ENCODE measurements around the gene ACOT7. TPM values are rescaled to one million over a fixed set of nuclear protein-coding genes. Genes with fewer than 3 reads are reported as not detected.
"Not testable (repeated sequence)": the region's sequence is repeated elsewhere in the genome, so short reads cannot be mapped to it uniquely, and the experiment has no call there.

The ACOT7 gene
- polyA plus RNA-seq, 1 experiment: 157 TPM

DNA sequence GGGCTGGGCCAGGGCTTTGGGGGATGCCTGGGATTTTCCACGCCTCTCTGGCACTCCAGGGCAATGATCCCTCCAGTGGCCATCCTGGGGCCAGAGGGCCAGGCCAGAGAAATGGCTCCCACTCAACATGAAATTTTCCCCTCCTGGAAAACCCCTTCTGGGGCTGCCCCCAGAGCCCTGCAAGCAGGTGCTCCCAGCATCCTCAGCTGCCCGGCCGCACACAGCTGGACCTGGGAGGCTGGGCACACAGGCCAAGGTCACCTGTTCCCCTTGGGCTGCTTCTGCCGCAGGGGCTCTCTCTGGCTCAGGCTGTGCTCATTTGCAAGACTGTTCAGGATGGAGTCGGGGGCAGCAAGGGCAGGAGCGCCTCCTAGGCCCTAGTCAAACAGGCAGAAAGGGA lies 34.9 kb upstream of the ACOT7 start:
- DNase-seq (ENCODE audit: low read depth); POLR2A ChIA-PET; H3K36me3 ChIP-seq (ENCODE audit: control insufficient read depth, insufficient read depth, low read length); H3K4me3 ChIP-seq (ENCODE audit: low read depth, low read length): not testable (repeated sequence)
- peaks cover 36% of the 10 kb centered on the region for H3K27me3 ChIP-seq (ENCODE audit: control insufficient read depth, insufficient read depth, low read length)
- CTCF ChIA-PET: interaction anchor here (3.0 kb wide), 1 partner anchor 10 kb away, joined by 15 read pairs; no protein-coding TSS in a partner anchor

DNA sequence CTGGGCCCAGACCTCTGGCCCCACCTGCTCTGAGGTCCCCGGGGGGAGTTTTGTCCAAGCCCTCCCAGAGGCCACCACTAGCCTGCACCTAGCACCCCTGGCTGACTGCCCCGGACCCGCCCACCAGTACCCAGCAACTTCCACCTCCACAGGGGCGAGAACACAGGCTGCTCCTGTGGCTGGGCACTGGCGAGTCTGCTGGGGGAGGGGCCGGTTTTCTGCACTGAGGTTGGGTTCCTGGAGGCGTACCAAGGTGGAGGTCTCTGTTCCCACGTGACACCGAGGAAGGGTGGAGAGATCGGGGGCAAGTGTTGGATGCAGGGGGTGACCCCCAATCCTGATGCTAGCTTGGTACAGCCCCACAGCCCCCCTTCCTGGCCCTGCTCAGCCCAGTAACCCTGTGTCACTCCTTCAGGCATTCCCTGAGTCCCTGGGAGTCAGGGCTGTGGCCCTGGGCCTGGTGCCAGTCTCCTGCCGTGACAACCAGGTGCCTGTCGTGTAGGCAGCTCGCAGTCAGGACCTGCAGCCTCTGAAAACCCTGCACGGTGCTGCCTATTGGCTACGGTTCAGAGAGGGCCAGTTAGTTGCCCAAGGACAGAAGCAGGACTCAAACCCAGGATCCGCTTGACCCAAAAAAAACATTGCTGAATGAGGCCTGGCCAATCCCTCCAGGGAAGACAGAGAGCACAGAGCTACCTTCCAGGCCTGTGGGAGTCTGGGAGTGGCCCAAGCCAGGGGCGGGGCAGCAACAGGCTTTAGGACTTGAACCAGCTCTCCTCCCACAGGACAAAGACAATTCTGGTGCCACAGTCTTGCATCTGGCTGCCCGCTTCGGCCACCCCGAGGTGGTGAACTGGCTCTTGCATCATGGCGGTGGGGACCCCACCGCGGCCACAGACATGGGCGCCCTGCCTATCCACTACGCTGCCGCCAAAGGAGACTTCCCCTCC lies 34.1 kb upstream of the ACOT7 start:
- DNase-seq (ENCODE audit: low read depth): no peak
- no peak overlapping the region for H3K4me3 ChIP-seq (ENCODE audit: low read depth, low read length)
- no peaks in the 10 kb centered on the region for H3K36me3 ChIP-seq (ENCODE audit: control insufficient read depth, insufficient read depth, low read length)
- TF ChIP-seq, protein P1, sequence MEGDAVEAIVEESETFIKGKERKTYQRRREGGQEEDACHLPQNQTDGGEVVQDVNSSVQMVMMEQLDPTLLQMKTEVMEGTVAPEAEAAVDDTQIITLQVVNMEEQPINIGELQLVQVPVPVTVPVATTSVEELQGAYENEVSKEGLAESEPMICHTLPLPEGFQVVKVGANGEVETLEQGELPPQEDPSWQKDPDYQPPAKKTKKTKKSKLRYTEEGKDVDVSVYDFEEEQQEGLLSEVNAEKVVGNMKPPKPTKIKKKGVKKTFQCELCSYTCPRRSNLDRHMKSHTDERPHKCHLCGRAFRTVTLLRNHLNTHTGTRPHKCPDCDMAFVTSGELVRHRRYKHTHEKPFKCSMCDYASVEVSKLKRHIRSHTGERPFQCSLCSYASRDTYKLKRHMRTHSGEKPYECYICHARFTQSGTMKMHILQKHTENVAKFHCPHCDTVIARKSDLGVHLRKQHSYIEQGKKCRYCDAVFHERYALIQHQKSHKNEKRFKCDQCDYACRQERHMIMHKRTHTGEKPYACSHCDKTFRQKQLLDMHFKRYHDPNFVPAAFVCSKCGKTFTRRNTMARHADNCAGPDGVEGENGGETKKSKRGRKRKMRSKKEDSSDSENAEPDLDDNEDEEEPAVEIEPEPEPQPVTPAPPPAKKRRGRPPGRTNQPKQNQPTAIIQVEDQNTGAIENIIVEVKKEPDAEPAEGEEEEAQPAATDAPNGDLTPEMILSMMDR (IDR thresholded peaks at IDR 0.05; ENCODE audit: insufficient read depth, low read depth, low read length): no peak
- ChIA-PET CTCF (interaction anchor here (1.3 to 3.0 kb wide), 3 partner anchors 11 to 181 kb away, joined by 5 to 21 read pairs (median 15); no protein-coding TSS in a partner anchor), POLR2A (no interaction called here)
- peaks cover 38% of the 10 kb centered on the region for H3K27me3 ChIP-seq (ENCODE audit: control insufficient read depth, insufficient read depth, low read length)

DNA sequence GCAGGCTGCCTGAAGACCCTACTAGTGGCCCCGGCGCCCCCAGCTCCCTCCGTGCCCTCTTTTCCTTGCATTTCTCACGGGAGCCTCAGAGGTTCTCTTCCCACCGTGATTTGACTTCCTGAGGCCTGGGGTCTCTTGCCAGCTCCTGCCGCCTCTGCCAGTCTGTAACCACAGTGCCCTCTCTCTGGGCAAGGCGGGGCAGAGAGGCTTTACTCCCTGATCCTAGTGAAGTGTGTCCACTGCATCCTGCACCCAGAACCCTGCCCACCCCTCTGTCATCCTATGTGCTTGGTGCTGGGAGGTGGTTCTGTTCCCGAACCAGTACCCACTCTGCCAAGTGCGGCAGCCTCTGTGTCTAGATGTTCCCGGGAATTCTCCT lies 33.4 kb upstream of the ACOT7 start:
- H3K36me3 ChIP-seq (ENCODE audit: control insufficient read depth, insufficient read depth, low read length): no peaks in the 10 kb centered on the region
- TF ChIP-seq, protein P1 (IDR thresholded peaks at IDR 0.05; ENCODE audit: insufficient read depth, low read depth, low read length): no peak
- peaks cover 36% of the 10 kb centered on the region for H3K27me3 ChIP-seq (ENCODE audit: control insufficient read depth, insufficient read depth, low read length)
- POLR2A ChIA-PET: no interaction called here
- no peak overlapping the region for H3K4me3 ChIP-seq (ENCODE audit: low read depth, low read length)
- CTCF ChIA-PET: interaction anchor here (0.5 to 3.0 kb wide), 4 partner anchors 11 to 1479 kb away, joined by 3 to 21 read pairs (median 4); no protein-coding TSS in a partner anchor
- no peak for DNase-seq (ENCODE audit: low read depth)

DNA sequence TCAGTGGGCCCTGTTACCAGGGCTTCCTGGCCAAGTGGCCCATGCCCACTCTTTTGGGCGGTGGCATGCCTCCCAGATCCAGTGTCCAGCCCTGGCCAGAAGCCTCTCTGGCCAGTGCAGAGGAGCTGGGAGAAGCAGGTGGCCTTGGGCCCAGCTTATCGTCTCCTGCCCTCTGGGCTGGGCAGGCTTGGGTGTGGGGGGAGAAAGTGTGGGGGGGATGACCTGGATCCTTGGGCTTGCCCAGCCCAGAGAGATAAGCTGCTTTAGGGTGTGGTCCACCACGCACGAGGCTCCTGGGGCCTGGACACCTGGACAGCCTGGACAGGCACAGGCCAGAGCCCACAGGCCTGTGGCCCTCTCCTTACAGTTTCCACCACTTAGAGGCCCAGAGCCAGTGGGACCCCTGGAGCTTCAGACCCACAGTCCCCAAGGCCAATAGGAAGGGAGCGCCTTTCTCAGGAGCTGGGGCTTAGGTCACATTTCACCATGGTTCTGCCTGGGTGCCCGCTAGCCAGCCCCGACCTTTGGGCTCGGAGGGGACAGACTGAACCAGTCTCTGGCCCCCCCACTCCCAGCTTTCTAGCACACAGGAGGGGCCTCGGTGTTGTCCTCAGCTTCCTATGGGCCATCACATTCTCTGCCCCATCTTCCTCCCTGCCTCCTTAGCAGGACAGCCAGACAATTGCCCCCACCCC lies 32.9 kb upstream of the ACOT7 start:
- Histone ChIP-seq H3K27me3 (ENCODE audit: control insufficient read depth, insufficient read depth, low read length) (peaks cover 41% of the 10 kb centered on the region), H3K4me3 (ENCODE audit: low read depth, low read length) (no peak overlapping the region), H3K36me3 (ENCODE audit: control insufficient read depth, insufficient read depth, low read length) (no peaks in the 10 kb centered on the region)
- CTCF ChIA-PET: interaction anchor here (0.5 to 3.0 kb wide), 5 partner anchors 12 to 1479 kb away, joined by 3 to 21 read pairs (median 3); no protein-coding TSS in a partner anchor
- POLR2A ChIA-PET: no interaction called here
- TF ChIP-seq, protein P1 (IDR thresholded peaks at IDR 0.05; ENCODE audit: insufficient read depth, low read depth, low read length): no peak
- DNase-seq (ENCODE audit: low read depth): no peak

DNA sequence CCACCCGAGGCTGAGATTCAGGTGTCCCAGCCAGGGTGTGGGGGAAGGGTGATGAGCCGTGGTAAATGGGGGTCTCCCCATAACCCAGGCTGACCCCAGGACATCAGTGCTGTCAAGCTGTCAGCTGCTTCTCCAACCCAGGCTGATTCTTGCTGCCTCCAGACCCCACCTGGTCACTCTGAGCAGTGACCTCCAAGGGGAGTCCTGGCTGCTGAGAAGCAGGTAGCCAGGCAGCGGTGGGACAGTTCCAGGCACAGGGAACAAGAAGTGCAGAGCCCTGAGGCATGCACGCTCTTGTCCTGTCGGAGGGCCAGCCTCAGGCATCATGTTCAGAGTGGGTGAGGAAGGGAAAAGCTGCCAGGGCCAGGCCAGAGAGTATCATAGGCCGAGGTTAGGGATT lies 32.1 kb upstream of the ACOT7 start:
- no peak for DNase-seq (ENCODE audit: low read depth)
- ChIA-PET CTCF (interaction anchor here (0.9 to 3.0 kb wide), 4 partner anchors 11 to 83 kb away, joined by 3 to 21 read pairs (median 4); no protein-coding TSS in a partner anchor), POLR2A (no interaction called here)
- TF ChIP-seq, protein P1 (IDR thresholded peaks at IDR 0.05; ENCODE audit: insufficient read depth, low read depth, low read length): no peak
- H3K36me3 ChIP-seq (ENCODE audit: control insufficient read depth, insufficient read depth, low read length): no peaks in the 10 kb centered on the region
- no peak overlapping the region for H3K4me3 ChIP-seq (ENCODE audit: low read depth, low read length)
- H3K27me3 ChIP-seq (ENCODE audit: control insufficient read depth, insufficient read depth, low read length): peaks cover 44% of the 10 kb centered on the region

Data from BJ (cell line).